ENCODE data around the gene CD300LB.
"Not testable (repeated sequence)": the region's sequence is repeated elsewhere in the genome, so short reads cannot be mapped to it uniquely, and the experiment has no call there.

CD300LB gene

DNA sequence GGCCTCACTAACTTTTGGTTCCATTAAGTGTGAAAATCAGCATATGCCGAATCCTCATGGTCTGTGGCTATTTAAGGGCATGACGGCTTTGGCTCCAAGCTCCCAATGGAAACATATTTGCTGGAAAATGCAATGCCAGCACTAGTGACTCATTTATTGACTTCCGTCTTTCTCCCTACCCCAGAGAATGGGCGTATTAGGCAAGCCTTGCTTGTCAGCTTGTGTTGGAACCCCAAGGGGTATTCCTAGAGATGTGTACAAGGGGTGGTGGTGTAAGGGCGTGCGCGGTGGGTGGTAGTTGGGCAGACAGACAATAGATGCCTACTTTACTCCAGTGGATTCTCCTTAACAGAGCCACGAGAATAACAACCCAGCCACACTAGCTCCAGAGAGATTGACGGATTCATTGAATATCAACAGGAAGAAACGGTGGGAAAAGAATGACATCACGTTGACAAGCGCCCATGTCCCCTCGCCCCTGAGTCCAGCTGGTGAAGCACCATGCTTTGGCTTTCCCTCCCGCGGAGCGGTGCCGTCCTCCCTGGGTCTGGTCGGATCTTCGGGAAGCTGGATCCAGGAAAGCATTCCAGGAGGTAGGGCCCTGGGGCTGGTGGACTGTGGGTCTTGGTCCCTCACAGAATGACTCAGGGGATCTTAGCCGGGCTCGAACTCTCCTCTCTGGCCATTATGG lies 10.3 kb downstream of the CD300LB start:
- DNase-seq (ENCODE audit: insufficient read length, low spot score) (no peak), FAIRE-seq (no peak)
- no peak for TF ChIP-seq CTCF (IDR thresholded peaks at IDR 0.05; ENCODE audit: insufficient read depth, missing control alignments)

DNA sequence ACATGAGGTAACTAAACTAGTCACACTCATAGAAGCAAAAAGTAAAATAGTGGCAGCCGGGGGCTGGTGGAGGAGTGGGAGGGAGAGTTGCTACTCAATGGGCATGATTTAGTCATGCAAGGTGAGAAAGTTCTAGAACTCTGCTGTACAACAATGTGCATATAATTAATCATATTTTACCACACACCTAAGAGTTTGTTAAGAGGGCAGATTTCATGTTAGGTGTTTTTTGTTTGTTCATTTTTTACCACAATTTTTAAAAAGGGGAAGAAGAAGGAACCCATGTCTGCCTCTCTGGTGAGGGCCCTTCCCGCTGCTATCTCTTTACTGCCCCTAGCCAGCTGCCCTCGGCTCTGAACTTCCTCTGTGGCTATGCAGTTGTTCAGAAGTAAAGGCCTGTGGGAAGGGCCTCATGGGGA lies 11.2 kb downstream of the CD300LB start:
- FAIRE-seq, result no peak
- DNase-seq (ENCODE audit: insufficient read length, low spot score), result no peak
- TF ChIP-seq CTCF (IDR thresholded peaks at IDR 0.05; ENCODE audit: insufficient read depth, missing control alignments), result no peak

GRCh38 chr17:74518413-74518981 lies 12.8 kb downstream of the CD300LB start:
- FAIRE-seq; DNase-seq (ENCODE audit: insufficient read length, low spot score): not testable (repeated sequence)

- no peak for TF ChIP-seq CTCF (IDR thresholded peaks at IDR 0.05; ENCODE audit: insufficient read depth, missing control alignments)
- DNase-seq (ENCODE audit: insufficient read length, low spot score) (no peak), FAIRE-seq (no peak)
These were observed 14.5 kb downstream of the CD300LB start for GRCh38 chr17:74516561-74517328.

- FAIRE-seq, result no peak
- no peak for DNase-seq (ENCODE audit: insufficient read length, low spot score)
- TF ChIP-seq CTCF (IDR thresholded peaks at IDR 0.05; ENCODE audit: insufficient read depth, missing control alignments), result no peak
These were observed 15.3 kb downstream of the CD300LB start for GRCh38 chr17:74515941-74516340.

DNA sequence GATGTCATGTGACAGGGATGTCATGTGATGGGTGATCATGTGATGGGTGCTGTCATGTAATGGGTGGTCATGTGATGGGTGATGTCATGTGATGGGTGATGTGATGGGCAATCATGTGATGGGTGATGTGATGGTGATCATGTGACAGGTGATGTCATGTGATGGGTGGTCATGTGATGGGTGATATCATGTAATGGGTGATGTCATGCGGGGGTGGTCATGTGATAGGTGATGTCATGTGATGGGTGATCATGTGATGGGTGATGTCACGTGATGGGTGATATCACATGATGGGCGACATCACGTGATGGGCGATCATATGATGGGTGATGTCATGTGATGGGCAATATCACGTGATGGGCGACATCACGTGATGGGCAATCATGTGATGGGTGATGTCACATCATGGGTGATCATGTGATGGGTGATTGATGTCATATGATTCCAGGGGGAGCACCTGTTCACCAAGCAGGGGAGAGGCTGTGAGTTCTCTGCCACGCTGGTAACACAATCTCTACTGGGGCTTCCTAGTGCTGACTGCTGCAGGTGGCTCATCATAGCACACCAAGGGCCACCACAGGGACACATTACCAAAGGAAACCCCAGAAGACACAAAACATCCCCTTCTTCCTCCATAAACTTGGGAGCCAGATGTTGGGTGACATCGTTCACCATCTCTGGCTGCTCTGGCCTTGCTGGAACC lies 16.5 kb downstream of the CD300LB start:
- no peak for DNase-seq (ENCODE audit: insufficient read length, low spot score)
- no peak for TF ChIP-seq CTCF (IDR thresholded peaks at IDR 0.05; ENCODE audit: insufficient read depth, missing control alignments)
- no peak for FAIRE-seq

- TF ChIP-seq CTCF (IDR thresholded peaks at IDR 0.05; ENCODE audit: insufficient read depth, missing control alignments), result no peak
- no peak for FAIRE-seq
- DNase-seq (ENCODE audit: insufficient read length, low spot score), result no peak
These were observed 17.2 kb downstream of the CD300LB start for GRCh38 chr17:74513987-74514631.

All from D721Med (cell line).